Hematopoietic multipotent progenitor cell treated with erythropoietin and hydrocortisone succinate and interleukin-3 and kit ligand, for 17 days (in vitro differentiated cells): ENCODE measurements around the gene TGFBR2.

Experiments used
- DNase-seq: peaks from one replicate; pipeline ENCODE4 v3.0.0-alpha.2; 2015; ENCODE audit warnings: low spot score

TGFBR2 gene

GRCh38 chr3:30602946-30603345 is 3.5 kb upstream of the TGFBR2 start:
- DNase-seq = no peak

- DNase-seq = no peak
These were observed 2.3 kb upstream of the TGFBR2 start for GRCh38 chr3:30604093-30604492.

GRCh38 chr3:30604558-30604957 is 1.8 kb upstream of the TGFBR2 start:
- no peak for DNase-seq

GRCh38 chr3:30605005-30605404 is 1.4 kb upstream of the TGFBR2 start:
- DNase-seq = no peak

GRCh38 chr3:30605706-30606300 is 598 bp upstream of the TGFBR2 start:
- no peak for DNase-seq

GRCh38 chr3:30607032-30607833 is 832 bp downstream of the TGFBR2 start:
- no peak for DNase-seq

GRCh38 chr3:30608598-30608947 is 2.2 kb downstream of the TGFBR2 start:
- DNase-seq = no peak

GRCh38 chr3:30609930-30610701 is 3.7 kb downstream of the TGFBR2 start:
- DNase-seq = no peak

- no peak for DNase-seq
These were observed 4.4 kb downstream of the TGFBR2 start for GRCh38 chr3:30610702-30611368.

- DNase-seq = no peak
These were observed 5.4 kb downstream of the TGFBR2 start for GRCh38 chr3:30611613-30612436.

- no peak for DNase-seq
These were observed 6.2 kb downstream of the TGFBR2 start for GRCh38 chr3:30612437-30613132.

GRCh38 chr3:30613133-30613825 is 6.9 kb downstream of the TGFBR2 start:
- no peak for DNase-seq

- no peak for DNase-seq
These were observed 8.0 kb downstream of the TGFBR2 start for GRCh38 chr3:30614373-30614772.

GRCh38 chr3:30614943-30615342 is 8.5 kb downstream of the TGFBR2 start:
- no peak for DNase-seq

- DNase-seq = no peak
These were observed 9.4 kb downstream of the TGFBR2 start for GRCh38 chr3:30615615-30616346.

- no peak for DNase-seq
These were observed 10.1 kb downstream of the TGFBR2 start for GRCh38 chr3:30616347-30617027.

GRCh38 chr3:30617069-30617468 is 10.7 kb downstream of the TGFBR2 start:
- DNase-seq = no peak

- DNase-seq = no peak
These were observed 11.3 kb downstream of the TGFBR2 start for GRCh38 chr3:30617653-30618052.

- no peak for DNase-seq
These were observed 12.1 kb downstream of the TGFBR2 start for GRCh38 chr3:30618526-30618925.
